NCI-H1436 (cell line): ENCODE results near the gene GPC6.

Experiments
- DNase-seq: peaks from one replicate; lab custom pipeline; 2025; lab: John Stamatoyannopoulos, UW

GPC6 gene

DNA sequence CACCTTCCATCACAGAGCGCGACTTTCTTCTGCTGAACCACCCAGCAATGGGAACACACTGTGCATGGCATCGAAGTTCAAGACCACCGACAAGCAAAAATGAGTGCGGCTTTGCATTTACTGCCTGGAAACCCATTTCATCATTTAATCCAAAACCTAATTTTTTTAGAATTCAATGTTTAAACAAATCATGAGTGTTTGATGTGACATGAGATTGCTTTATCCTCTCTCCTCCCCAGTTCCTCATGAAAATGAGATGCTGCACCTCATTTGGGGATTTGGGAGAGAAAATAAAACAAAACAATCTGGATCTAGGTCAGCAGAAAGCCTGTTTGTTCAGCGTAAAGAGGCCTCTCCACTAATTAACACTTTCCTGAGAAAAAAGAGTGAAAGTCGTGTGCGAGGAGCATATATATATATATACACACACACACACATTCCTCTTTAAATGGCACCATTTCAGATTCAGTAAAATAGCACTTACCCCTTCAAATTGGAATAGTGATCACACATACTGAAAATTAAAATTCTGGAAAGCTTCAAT lies 1126.6 kb downstream of the GPC6 start:
- DNase-seq: no peak

DNA sequence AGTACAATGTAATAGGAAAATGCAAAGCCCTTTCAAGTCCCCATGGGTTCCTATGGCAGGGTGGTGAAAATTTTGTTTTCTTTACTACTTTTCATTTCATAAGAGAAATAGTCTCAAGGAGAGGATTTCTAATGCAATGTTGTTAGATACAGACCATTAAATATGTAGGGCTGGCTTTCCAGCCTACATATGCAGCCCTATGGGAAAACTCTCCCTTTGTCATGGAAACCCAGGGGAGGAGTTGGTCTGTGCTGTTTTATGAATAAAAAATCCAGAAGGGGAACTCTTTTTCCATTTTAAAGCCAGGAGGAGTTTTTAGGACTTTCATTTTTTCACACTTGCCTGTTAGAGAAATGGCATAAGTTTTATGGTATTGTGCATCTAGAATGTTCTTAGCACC lies 1133.3 kb downstream of the GPC6 start:
- DNase-seq: no peak

DNA sequence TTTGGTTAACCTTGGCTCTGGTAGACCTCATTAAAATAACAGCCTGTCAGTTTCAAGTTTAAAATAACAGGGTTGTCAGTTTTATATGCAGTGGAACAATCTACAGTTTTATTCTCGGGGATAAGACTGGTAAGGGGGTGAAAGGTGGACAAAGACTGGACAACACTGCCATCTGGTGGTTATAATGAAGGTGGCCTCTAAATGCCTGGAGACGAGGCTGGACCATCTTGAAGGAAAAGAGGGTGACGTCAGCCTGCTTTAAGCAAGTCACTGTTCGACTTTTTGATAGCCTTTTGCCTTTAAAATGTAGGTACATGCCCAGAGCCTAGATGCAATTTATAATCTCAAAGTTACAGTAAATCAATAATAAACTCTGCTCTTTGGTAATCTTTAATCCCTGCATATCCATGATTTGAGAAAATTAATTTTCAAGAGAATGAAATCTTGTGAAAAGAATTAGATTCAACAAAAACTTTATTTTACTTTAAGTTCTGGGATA lies 1135.9 kb downstream of the GPC6 start:
- DNase-seq: peak; percentile 78

GRCh38 chr13:94366677-94367076 lies 1140.1 kb downstream of the GPC6 start:
- DNase-seq: no peak

DNA sequence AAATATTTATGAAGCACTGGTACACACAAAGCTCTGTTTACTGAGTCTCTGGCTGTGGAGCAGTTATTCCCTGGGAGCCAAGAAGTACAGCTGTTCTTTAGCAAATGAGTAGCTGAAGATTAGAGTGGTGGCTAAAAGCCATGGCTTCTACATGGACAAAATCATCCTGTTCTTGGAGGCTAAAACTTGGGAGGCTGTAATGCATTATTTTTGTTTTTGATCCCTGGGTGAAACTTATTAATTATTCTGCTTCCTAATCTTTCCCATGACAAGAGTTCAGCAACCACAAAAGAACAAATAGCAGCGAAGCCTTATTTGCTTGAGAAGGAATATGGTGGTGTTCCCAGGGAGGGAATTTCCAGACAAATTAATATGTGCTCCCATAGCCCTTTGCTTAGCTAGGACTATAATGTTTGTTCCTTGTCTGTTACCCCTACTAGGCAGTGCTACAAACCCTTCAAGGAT lies 1143.4 kb downstream of the GPC6 start:
- no peak for DNase-seq

DNA sequence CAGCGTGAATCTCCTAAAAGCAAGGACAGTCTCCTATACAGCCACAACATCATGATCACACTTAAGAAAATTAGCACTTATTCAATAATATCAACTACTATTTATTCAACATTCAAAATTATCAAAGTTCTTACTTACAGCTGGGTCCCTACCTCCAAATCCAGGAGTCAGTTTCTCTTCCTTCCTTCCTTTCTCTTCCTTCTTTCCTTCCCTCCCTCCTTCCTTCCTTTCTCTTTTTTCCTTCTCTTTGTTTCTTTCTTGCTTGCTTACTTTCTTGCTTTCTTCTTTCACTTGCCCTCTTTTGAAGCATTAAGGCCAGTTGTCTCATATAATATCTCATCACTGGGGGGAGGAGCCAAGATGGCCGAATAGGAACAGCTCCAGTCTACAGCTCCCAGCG lies 1145.2 kb downstream of the GPC6 start:
- DNase-seq: no peak

DNA sequence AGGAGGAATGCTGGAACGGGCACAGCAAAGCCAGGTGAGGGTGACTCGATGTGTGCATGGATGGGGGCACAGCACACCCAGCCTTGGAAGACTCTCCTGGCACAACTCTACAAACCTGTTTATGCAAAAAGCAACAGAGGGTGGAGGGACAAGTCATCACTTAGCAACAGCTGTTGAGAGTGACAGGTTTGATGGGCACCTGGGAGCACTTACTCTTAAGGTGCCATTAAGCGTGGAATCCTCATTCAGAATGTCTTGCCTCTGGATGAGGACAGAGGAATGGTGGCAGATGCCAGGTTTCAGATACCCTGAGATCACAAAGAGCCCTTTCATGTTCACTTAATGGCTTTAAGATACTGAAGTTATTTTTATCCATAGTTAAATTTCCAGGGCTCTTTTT lies 1155.9 kb downstream of the GPC6 start:
- peak; percentile 35 for DNase-seq

DNA sequence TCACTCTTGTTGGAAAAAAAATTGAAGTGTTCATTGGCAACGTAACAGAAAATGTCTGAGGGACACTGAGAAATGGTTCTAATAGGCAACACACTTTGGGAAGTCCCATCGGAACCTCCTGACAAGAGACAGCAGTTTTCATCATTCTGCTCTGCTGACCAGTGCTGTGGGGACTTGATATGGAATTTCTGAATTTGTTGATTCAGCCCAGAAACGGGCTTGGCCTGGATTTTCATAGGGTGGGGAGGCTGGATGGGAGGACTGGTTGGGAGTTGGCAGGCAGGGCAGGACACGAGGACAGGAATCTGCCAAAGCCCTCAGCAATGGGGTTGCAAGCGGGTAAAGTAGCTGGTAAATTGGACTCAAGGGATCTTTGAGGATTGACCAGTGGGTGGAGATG lies 1156.4 kb downstream of the GPC6 start:
- no peak for DNase-seq

DNA sequence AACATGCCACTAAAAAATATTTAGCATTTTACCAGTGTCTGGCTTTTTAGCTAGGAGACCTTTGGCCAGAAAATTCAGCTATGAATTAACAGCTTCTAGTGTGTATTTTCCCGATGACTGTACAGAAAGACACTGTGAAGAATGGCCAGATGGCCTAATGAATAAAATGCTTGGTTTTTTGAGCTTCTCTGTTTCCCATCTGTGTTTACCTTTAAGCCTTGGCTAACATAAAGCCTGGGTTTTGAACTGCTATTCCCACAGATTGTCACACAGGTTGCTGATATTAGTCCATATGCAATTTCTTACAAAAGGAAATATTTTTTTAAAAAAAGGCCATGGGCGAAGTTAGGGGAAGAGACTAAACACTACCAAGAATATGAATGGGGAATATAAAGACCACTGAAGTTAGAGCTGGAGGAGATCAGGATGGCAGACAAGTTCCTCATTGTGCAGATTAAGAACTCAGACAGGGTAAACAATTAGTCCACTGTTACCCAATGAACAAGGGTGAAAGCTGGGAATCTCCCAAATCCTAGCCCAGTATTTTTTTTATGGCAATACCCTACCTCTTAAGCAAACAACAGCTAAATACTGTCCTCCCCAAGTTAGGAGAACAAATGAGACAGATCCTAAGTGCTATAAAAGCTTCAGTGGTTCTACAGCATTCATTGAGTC lies 1157.8 kb downstream of the GPC6 start:
- DNase-seq: no peak

GRCh38 chr13:94387047-94387446 lies 1160.4 kb downstream of the GPC6 start:
- no peak for DNase-seq

GRCh38 chr13:94389604-94390351 lies 1163.2 kb downstream of the GPC6 start:
- no peak for DNase-seq

- no peak for DNase-seq
These were observed 1164.3 kb downstream of the GPC6 start for GRCh38 chr13:94390881-94391280.

GRCh38 chr13:94394723-94395122 lies 1168.1 kb downstream of the GPC6 start:
- peak; percentile 22 for DNase-seq

DNA sequence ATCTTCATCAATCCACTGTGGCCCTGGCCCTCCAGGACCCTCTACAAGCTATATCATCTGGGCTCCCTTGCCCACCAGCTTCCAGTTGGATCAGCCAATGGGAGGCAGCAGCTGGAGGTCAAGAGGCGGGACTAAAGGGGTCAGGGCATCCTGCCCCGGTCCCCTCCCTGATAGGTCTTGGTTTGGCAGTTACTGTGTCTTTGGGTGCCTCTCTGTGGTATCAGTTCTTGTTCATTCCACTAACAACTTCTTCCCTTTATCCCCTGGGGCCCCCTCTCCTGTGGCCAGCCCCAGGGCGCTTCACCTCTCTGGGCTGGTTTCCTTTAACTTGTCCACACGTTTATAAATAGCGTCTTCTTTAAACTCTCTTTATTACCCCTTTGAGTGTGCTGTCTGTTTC lies 1169.3 kb downstream of the GPC6 start:
- no peak for DNase-seq

DNA sequence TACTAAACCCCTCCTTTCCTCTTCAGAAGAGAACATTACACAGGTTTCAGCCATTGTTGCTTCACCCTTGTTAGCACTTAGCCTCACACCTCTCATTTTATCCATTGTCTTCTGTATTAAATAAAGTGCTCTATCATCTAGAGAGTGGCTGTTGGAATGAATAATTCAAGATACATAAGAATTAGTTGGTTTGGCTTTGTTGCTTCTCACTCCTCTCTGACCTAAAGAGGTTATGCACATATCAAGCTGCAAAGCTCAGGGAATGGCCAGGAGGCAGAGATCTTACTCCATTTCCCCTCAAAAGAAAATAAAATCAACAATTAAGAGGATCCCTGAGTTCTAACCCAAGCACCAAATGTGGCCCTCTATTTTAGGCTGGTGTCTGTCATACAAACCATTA lies 1173.2 kb downstream of the GPC6 start:
- DNase-seq: no peak

DNA sequence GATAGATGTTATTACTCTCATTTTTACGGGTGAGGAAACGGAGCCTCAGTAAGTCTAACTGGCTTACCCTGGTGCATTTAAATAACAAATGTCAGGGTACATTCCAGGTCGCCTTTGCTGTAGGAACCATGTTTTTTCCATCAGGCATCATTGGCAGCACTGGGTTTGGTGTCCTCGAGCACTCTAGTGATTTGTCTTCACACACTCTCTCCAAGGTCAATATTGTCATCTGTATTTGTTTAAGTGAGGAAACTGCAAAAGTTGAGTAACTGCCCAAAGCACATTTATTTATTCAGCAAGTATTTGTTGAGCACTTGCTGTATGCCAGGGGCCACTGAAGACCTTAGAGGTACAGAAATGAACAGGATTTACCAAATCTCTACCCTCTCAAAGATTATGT lies 1174.3 kb downstream of the GPC6 start:
- no peak for DNase-seq

GRCh38 chr13:94408314-94409036 lies 1181.9 kb downstream of the GPC6 start:
- no peak for DNase-seq

DNA sequence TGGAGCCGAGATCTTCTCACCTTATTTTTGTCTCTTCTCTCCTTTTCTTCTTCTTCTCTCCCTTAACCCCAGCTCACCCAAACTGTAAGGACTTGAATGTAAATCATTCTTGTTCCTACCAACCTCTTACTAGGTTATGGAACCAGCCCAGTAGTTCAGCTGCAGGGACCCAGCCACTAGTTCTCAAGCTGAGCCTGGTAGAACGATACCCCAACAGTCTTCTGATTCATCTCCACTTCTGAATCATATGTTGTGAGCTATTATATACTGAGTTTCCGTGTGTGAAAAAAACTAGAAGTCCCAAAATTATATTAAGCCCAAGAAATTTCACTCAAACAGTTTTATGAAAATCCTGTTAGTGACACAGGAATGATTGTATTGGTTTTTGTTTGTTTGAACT lies 1185.1 kb downstream of the GPC6 start:
- DNase-seq: no peak

DNA sequence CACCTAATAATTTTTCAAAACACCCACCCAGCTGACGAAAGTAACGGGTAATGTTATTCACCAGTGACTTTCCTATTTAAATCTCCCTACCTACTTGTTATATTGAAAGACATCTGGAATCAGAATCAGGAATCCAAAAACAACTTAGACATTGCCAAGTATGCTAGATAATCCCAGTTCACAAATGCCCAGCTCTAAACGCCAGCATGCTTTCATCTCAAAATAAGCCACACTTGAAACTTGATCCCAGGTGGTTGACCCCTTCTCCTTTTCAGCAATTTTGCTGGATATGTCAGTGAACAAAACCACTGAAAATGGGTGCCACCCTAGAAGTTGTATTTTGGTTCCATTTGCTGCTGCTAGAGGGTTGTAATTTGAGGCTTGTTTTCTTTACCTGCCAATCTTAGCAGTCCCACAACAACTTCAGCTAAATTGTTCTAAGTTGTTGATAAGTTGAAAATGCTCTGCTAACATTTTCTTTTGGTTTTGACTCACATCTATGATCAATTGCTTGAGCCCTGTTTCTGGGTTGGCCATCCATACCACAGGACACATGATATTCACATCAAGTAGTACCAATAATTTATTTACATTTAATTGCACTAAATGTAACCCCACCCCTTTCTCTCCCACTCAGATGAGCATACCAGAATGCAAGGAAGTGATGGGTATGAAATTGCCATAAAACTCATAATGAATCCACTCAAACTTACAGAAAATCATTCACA lies 1186.4 kb downstream of the GPC6 start:
- DNase-seq: no peak

DNA sequence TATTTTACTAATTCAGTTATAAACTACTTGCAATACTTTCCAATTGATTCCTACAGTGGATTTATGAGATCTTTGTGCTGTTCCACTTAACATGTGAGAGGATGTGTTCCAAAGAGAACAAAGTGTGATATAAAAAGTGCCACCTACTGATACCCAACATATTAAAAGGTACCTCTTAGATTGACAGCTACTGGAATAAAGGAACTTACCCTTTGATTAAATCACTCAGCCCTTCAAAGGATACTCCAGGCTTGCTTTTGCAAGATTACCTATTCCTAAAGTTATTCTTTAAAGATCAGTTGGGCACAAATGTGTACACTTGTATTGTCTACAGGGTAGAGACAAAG lies 1187.0 kb downstream of the GPC6 start:
- DNase-seq: no peak

GRCh38 chr13:94414141-94414540 lies 1187.5 kb downstream of the GPC6 start:
- DNase-seq: no peak

DNA sequence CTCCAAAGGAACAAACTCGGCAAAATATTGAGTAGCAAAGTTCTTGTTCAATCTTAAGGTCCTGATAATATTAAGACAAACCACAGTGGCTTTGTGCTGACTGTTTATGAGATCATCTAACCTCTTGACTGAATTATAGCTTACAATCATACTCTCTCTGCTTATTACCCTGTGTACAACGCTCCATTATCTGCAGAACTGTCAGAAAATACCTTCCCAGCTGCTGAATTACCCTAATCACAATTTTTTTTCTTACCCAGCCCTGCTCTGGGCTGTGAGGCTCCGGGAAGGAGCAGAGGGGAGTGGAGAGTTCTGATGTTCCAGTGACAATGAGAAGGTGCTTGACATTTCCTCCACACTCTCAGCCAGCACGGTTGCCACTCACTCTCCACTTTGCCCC lies 1188.1 kb downstream of the GPC6 start:
- DNase-seq: no peak
